Ovary (tissue), 9 donors: Measurements from ENCODE around the gene LIX1. TPM values are rescaled to one million over a fixed set of nuclear protein-coding genes. Genes with fewer than 3 reads are reported as not detected.

Experiments used
- DNase-seq, 5 donors: peaks; one replicate each; pipeline ENCODE4 v3.0.0-alpha.2; 2019 to 2020
- H3K27ac ChIP-seq, 2 donors: fragments of 200-600 bp; one replicate each; pipeline versions ENCODE4 v1.5.1 to v1.8.0; 2019 to 2022
- H3K27me3 ChIP-seq: fragments of 200-600 bp; one replicate; pipeline ENCODE4 v1.8.0; 2022
- H3K36me3 ChIP-seq: fragments of 200-600 bp; sonication (generic); one replicate; pipeline ENCODE4 v1.5.1; 2019
- H3K4me1 ChIP-seq: one replicate; pipeline ENCODE4 v1.8.1; 2013; ENCODE audit warnings: mild to moderate bottlenecking, moderate library complexity; ENCODE audit not compliant: insufficient read depth
- H3K4me3 ChIP-seq: fragments of 200-600 bp; sonication (generic); one replicate; pipeline ENCODE4 v1.5.1; 2017
- H3K9me3 ChIP-seq, 2 donors: fragments of 200-600 bp in 1 of 2; sonication (generic) in 1 of 2; one replicate each; pipeline versions ENCODE4 v1.5.1 to v1.8.1; 2013 to 2019; ENCODE audit warnings: mild to moderate bottlenecking in 1 of 2, moderate library complexity in 1 of 2
- EP300 ChIP-seq: sonication (generic); formaldehyde crosslinking; IDR thresholded peaks from one replicate; pipeline ENCODE4 v1.6.1; 2017; ENCODE audit warnings: antibody characterized with exemption
- POLR2A ChIP-seq: fragments of 450-650 bp; IDR thresholded peaks from one replicate; pipeline ENCODE4 v1.6.1; 2017; ENCODE audit warnings: antibody characterized with exemption, mild to moderate bottlenecking, moderate library complexity
- WGBS, 3 donors: extraction: QIAGEN DNeasy Blood & Tissue Kit in 1 of 3; methylation state at CpG; one replicate each; pipeline versions ENCODE4 v1.1.5 to v1.1.7; 2013 to 2017; 5-methylcytosine and 5-hydroxymethylcytosine counted together
- intact Hi-C, 4 donors: fragments of 100-400 bp; cut with DNase I; formaldehyde crosslinking; loops; one replicate each; pipeline versions ENCODE4 v1.11.0 to v1.15.1; 2022 to 2023
- polyA plus RNA-seq, 2 donors: library from polyadenylated mRNA; stranded (reverse); fragments of 200-250 nt in 1 of 2; fragments of 350-450 nt in 1 of 2; fragmentation: Illumina TruSeq in 1 of 2; extraction: RNeasy Lipid Tissue Mini Kit (QIAGEN cat#74804) in 1 of 2; gene quantifications; one replicate each; pipeline ENCODE4 v1.2.3, GENCODE V29; 2013 to 2014
- total RNA-seq, 7 donors: library from RNA; depleted of rRNA in 2 of 7; stranded (reverse); fragments of >200 nt in 2 of 7; fragmentation: NEBNext Ultra II Directional in 3 of 7; extraction: Animal tissue kit (Norgen Biotek cat#: 25700) in 3 of 7; gene quantifications; one replicate each; pipeline versions ENCODE4 v1.1.0 to v1.2.4, GENCODE V29; 2016 to 2023
- TF ChIP-seq, protein P1 (sequence below), 3 donors: fragments of 450-650 bp in 2 of 3; fragments of 200-600 bp in 1 of 3; IDR thresholded peaks; one replicate each; pipeline versions ENCODE4 v1.5.1 to v1.8.0; 2016 to 2022; ENCODE audit warnings: antibody characterized with exemption in 3 of 3, mild to moderate bottlenecking in 1 of 3
- donor health status: DM: no; HTN: no; CAD: no; lungs with moderate emphysema.
- donor health status: DM: no; HTN: no; CAD: no.
- donor health status: Bipolar disorder and iron deficiency.
- donor health status: DM: yes; HTN: yes; CAD: no.
- donor health status: DM: no; HTN: no; CAD: no.
- donor health status: DM: yes; HTN: yes; CAD: no.

LIX1 gene
- total and polyA plus RNA-seq, 9 donors = 0.12 to 0.20 TPM; not detected in 7

DNA sequence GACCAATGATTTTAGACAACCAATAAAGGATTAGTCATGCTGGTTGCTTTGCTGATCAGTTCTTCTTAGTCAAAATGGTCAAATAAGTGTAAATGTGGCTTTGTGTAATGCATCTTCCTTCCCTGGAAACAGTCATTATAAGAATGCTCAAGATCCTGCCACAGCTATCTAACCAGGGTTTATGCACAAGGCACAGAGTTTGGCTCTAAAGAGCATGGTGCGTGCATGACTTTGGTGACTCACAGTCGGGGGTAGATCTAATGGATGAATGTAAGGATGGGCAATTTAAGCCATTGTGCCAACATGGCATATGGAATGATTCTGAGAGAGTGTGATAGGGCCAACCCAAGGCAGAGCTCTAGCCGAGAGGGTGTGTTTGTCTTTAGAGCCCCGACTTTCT is 6.5 kb downstream of the LIX1 start:
- Histone ChIP-seq H3K27me3 (no peaks in the 10 kb centered on the region), H3K36me3 (no peaks in the 10 kb centered on the region), H3K9me3 (no peaks in the 10 kb centered on the region), H3K27ac (no peak overlapping the region), H3K4me3 (no peak overlapping the region), H3K4me1 (no peaks in the 10 kb centered on the region)
- no peak for DNase-seq
- TF ChIP-seq EP300 = no peak
- TF ChIP-seq, protein P1, sequence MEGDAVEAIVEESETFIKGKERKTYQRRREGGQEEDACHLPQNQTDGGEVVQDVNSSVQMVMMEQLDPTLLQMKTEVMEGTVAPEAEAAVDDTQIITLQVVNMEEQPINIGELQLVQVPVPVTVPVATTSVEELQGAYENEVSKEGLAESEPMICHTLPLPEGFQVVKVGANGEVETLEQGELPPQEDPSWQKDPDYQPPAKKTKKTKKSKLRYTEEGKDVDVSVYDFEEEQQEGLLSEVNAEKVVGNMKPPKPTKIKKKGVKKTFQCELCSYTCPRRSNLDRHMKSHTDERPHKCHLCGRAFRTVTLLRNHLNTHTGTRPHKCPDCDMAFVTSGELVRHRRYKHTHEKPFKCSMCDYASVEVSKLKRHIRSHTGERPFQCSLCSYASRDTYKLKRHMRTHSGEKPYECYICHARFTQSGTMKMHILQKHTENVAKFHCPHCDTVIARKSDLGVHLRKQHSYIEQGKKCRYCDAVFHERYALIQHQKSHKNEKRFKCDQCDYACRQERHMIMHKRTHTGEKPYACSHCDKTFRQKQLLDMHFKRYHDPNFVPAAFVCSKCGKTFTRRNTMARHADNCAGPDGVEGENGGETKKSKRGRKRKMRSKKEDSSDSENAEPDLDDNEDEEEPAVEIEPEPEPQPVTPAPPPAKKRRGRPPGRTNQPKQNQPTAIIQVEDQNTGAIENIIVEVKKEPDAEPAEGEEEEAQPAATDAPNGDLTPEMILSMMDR (IDR thresholded peaks at IDR 0.05) = no peak
- TF ChIP-seq POLR2A = no peak
- intact Hi-C loops = no loop called here
- 77 to 86% (median 83%) methylated on average over 4 of the region's 4 CpGs for WGBS, 3 donors

DNA sequence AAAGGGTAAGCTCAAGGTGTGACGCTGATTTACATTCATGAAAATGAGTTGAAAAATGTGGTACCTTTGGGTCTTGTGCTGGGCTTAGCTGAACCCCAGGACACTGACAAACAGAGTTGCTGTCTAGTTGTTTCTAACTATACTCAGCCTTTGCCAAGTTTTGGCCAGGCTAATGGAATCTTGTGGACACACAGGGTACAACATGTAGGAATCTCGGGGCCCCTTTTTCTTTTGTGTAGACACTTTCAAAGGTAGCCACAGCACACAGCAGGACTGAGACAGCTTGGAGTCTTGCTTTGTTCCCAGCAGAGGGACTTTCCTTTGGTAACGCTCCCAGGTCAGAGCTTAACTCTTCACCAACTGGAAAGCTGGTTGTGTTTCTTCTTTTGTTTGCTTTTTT is 7.8 kb downstream of the LIX1 start:
- DNase-seq = no peak
- H3K4me3 ChIP-seq = no peak overlapping the region
- H3K27me3 ChIP-seq = no peaks in the 10 kb centered on the region
- no peaks in the 10 kb centered on the region for H3K4me1 ChIP-seq
- WGBS, 3 donors = 72 to 81% (median 79%) methylated on average over 3 of the region's 3 CpGs
- no peak overlapping the region for H3K27ac ChIP-seq
- H3K36me3 ChIP-seq = no peaks in the 10 kb centered on the region
- TF ChIP-seq EP300 (no peak), POLR2A (no peak)
- TF ChIP-seq, protein P1 (IDR thresholded peaks at IDR 0.05) = no peak
- no peaks in the 10 kb centered on the region for H3K9me3 ChIP-seq
- intact Hi-C loops = no loop called here

DNA sequence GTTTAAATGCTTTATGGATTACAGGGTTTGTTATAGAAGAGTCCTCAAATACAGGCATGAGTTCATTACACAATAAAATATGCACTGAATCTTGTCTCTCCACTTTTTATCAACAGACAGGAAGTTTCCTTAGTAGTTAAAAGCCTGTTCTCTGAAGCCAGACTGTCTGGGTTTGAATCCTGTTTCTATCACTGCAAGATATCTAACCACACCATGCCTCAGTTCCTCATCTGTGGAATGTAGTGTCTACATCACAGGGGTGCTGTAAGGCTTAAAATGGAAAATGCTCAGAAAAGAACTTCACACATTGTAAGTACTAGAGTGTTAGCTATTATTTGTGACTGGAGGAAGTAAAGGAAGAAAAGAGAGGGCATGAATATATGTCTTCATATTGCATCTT is 9.3 kb downstream of the LIX1 start:
- intact Hi-C loops = no loop called here
- TF ChIP-seq POLR2A = no peak
- no peak for TF ChIP-seq EP300
- TF ChIP-seq, protein P1 (IDR thresholded peaks at IDR 0.05) = no peak
- Histone ChIP-seq H3K36me3 (no peaks in the 10 kb centered on the region), H3K9me3 (no peaks in the 10 kb centered on the region), H3K4me1 (no peaks in the 10 kb centered on the region), H3K27ac (no peak overlapping the region), H3K4me3 (no peak overlapping the region), H3K27me3 (no peaks in the 10 kb centered on the region)
- no peak for DNase-seq

DNA sequence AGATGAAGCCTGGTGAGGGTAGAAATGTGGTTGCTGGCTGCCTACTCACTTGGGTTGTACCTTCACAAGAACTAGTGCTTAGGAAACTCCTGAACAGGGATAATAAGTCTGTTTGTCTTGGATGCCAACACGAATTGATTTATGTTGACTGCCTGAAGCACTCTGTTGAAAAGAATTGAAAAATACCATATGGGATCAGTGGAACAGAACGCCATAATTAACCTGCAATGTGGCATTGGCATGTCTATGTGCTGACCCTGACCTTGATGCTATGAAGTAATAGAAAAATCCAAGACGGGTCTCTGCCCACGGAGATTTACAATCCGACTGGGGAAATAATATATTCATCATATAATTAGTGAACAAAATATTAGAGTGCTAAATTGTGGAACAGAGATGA is 10.5 kb downstream of the LIX1 start:
- Histone ChIP-seq H3K27me3 (no peaks in the 10 kb centered on the region), H3K4me1 (no peaks in the 10 kb centered on the region), H3K4me3 (no peak overlapping the region), H3K36me3 (no peaks in the 10 kb centered on the region), H3K9me3 (no peaks in the 10 kb centered on the region), H3K27ac (no peak overlapping the region)
- no peak for DNase-seq
- TF ChIP-seq, protein P1 (IDR thresholded peaks at IDR 0.05) = no peak
- TF ChIP-seq EP300 = no peak
- no peak for TF ChIP-seq POLR2A
- 40 to 49% (median 47%) methylated on average over 5 of the region's 5 CpGs for WGBS, 3 donors
- intact Hi-C loops = no loop called here

DNA sequence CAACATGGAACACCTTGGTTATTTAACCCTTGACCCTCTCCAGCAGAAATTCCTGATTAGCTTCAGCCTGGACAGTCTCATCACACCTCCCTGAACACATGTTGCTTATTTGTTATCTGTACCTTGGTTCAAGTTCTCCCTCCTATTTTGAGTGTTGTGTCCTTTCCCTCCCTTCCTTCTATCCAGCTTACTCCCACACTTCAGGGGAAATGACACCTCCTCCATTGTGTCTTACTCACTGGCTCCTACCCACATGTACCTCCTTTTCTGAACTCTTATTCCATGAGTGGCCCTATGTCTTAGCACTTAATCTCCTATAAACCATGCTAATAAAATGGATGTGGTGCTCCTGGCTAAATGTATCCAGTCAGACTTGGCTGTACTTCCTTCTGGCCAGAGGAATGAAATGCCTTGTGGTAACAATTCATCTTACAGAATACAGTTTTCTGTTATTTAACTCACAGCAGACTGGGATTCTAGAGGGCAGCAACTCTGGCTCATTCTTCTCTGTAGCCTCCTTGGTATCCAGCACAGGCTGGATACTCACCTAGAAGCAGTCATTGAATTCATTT is 11.2 kb downstream of the LIX1 start:
- intact Hi-C loops = no loop called here
- H3K4me1 ChIP-seq = no peaks in the 10 kb centered on the region
- no peaks in the 10 kb centered on the region for H3K9me3 ChIP-seq
- TF ChIP-seq EP300 (no peak), POLR2A (no peak)
- TF ChIP-seq, protein P1 (IDR thresholded peaks at IDR 0.05) = no peak
- no peak overlapping the region for H3K4me3 ChIP-seq
- no peak for DNase-seq
- H3K27me3 ChIP-seq = no peaks in the 10 kb centered on the region
- H3K27ac ChIP-seq = no peak overlapping the region
- no peaks in the 10 kb centered on the region for H3K36me3 ChIP-seq
